ENCODE measurements around the gene PPFIBP1. TPM values are rescaled to one million over a fixed set of nuclear protein-coding genes. Genes with fewer than 3 reads are reported as not detected.

PPFIBP1 gene
- total RNA-seq, 4 donors from 2014 or later, result 15.3 to 52.9 (median 39.8) TPM

- DNase-seq, result no peak
- TF ChIP-seq POLR2A (IDR thresholded peaks at IDR 0.05) (no peak), CTCF (IDR thresholded peaks at IDR 0.05) (no peak), POLR2AphosphoS5 (IDR thresholded peaks at IDR 0.05) (no peak), EP300 (IDR thresholded peaks at IDR 0.05; ENCODE audit: low read depth) (no peak)
- WGBS, 2 donors (ENCODE audit: low coverage in 1 of 2), result 65 to 67% methylated on average over 5 to 6 of the region's 6 CpGs
- H3K27ac ChIP-seq, result no peak overlapping the region
- H3K9me3 ChIP-seq, result no peaks in the 10 kb centered on the region
- intact Hi-C loops (cut with DNase I; ENCODE audit: low total_unique reads), result no loop called here
- in situ Hi-C loops (cut with MboI; ENCODE audit: low pct_ligation_motif_present in 1 of 4, low pct_unique_long_range_greater_than_20kb in 1 of 4, low sequenced_read_pairs in 3 of 4), result no loop called here
- H3K36me3 ChIP-seq, result no peaks in the 10 kb centered on the region
- H3K27me3 ChIP-seq, result no peaks in the 10 kb centered on the region
- no peak overlapping the region for H3K4me3 ChIP-seq
- peaks cover 7 to 35% (median 11%) of the 10 kb centered on the region in 4 donors for H3K4me1 ChIP-seq
Observed at GRCh38 chr12:27534060-27534764, 10.2 kb downstream of the PPFIBP1 start.

GRCh38 chr12:27534765-27535161 lies 10.8 kb downstream of the PPFIBP1 start:
- WGBS, 2 donors (ENCODE audit: low coverage in 1 of 2), result 63 to 80% methylated on average over 1 of the region's 1 CpG
- peaks cover 7 to 40% (median 14%) of the 10 kb centered on the region in 4 donors for H3K4me1 ChIP-seq
- no peak for DNase-seq
- in situ Hi-C loops (cut with MboI; ENCODE audit: low pct_ligation_motif_present in 1 of 4, low pct_unique_long_range_greater_than_20kb in 1 of 4, low sequenced_read_pairs in 3 of 4), result no loop called here
- H3K9me3 ChIP-seq, result no peaks in the 10 kb centered on the region
- no peaks in the 10 kb centered on the region for H3K36me3 ChIP-seq
- intact Hi-C loops (cut with DNase I; ENCODE audit: low total_unique reads), result no loop called here
- H3K27ac ChIP-seq, result no peak overlapping the region
- TF ChIP-seq POLR2A (IDR thresholded peaks at IDR 0.05) (no peak), CTCF (IDR thresholded peaks at IDR 0.05) (no peak), EP300 (IDR thresholded peaks at IDR 0.05; ENCODE audit: low read depth) (no peak)
- no peak overlapping the region for H3K4me3 ChIP-seq
- H3K27me3 ChIP-seq, result no peaks in the 10 kb centered on the region

GRCh38 chr12:27535318-27535717 lies 11.3 kb downstream of the PPFIBP1 start:
- DNase-seq, result no peak
- H3K27me3 ChIP-seq, result no peaks in the 10 kb centered on the region
- H3K4me1 ChIP-seq, result peaks cover 7 to 44% (median 14%) of the 10 kb centered on the region in 4 donors
- H3K27ac ChIP-seq, result no peak overlapping the region
- in situ Hi-C loops (cut with MboI; ENCODE audit: low pct_ligation_motif_present in 1 of 4, low pct_unique_long_range_greater_than_20kb in 1 of 4, low sequenced_read_pairs in 3 of 4) (no loop called here), intact Hi-C loops (cut with DNase I; ENCODE audit: low total_unique reads) (no loop called here)
- 93 to 95% methylated on average over 3 to 6 of the region's 6 CpGs for WGBS, 2 donors (ENCODE audit: low coverage in 1 of 2)
- no peaks in the 10 kb centered on the region for H3K9me3 ChIP-seq
- no peak for TF ChIP-seq EP300 (IDR thresholded peaks at IDR 0.05; ENCODE audit: low read depth)
- TF ChIP-seq POLR2A (IDR thresholded peaks at IDR 0.05), result no peak
- TF ChIP-seq POLR2AphosphoS5 (IDR thresholded peaks at IDR 0.05), result no peak
- no peak for TF ChIP-seq CTCF (IDR thresholded peaks at IDR 0.05)
- H3K4me3 ChIP-seq, result no peak overlapping the region
- H3K36me3 ChIP-seq, result no peaks in the 10 kb centered on the region

GRCh38 chr12:27537855-27538675 lies 14.1 kb downstream of the PPFIBP1 start:
- DNase-seq, result no peak
- Histone ChIP-seq H3K9me3 (no peaks in the 10 kb centered on the region), H3K4me3 (no peak overlapping the region), H3K27me3 (no peaks in the 10 kb centered on the region), H3K36me3 (no peaks in the 10 kb centered on the region), H3K4me1 (peaks cover 7 to 41% (median 17%) of the 10 kb centered on the region in 4 donors), H3K27ac (peak overlapping the region in 1 of 4 donors; percentile 13)
- WGBS, 2 donors (ENCODE audit: low coverage in 1 of 2), result 64 to 66% methylated on average over 8 of the region's 8 CpGs
- in situ Hi-C loops (cut with MboI; ENCODE audit: low pct_ligation_motif_present in 1 of 4, low pct_unique_long_range_greater_than_20kb in 1 of 4, low sequenced_read_pairs in 3 of 4), result no loop called here
- intact Hi-C loops (cut with DNase I; ENCODE audit: low total_unique reads), result no loop called here
- TF ChIP-seq EP300 (IDR thresholded peaks at IDR 0.05; ENCODE audit: low read depth), result no peak
- TF ChIP-seq POLR2A (IDR thresholded peaks at IDR 0.05), result no peak
- no peak for TF ChIP-seq POLR2AphosphoS5 (IDR thresholded peaks at IDR 0.05)
- no peak for TF ChIP-seq CTCF (IDR thresholded peaks at IDR 0.05)
